HepG2 (cell line): ENCODE data around the gene OR2K2. TPM values are rescaled to one million over a fixed set of nuclear protein-coding genes. Genes with fewer than 3 reads are reported as not detected.

Experiments used
- AHDC1 ChIP-seq: sonication (generic); formaldehyde crosslinking; IDR thresholded peaks from 2 replicates; pipeline ENCODE4 v1.5.1; 2020; ENCODE audit warnings: mild to moderate bottlenecking, missing genetic modification reagents, borderline replicate concordance
- DDIT3 ChIP-seq: sonication (generic); formaldehyde crosslinking; IDR thresholded peaks from 2 replicates; pipeline ENCODE4 v1.4.0; 2020; ENCODE audit warnings: mild to moderate bottlenecking, missing genetic modification reagents
- DPF2 ChIP-seq: sonication (generic); formaldehyde crosslinking; IDR thresholded peaks from 2 replicates; pipeline ENCODE4 v1.4.0; 2020; ENCODE audit warnings: mild to moderate bottlenecking, low read depth, missing genetic modification reagents, borderline replicate concordance
- FOXK1 ChIP-seq: sonication (generic); formaldehyde crosslinking; IDR thresholded peaks from 2 replicates; pipeline ENCODE4 v1.4.0; 2020; ENCODE audit warnings: low read depth, missing genetic modification reagents, borderline replicate concordance
- HHEX ChIP-seq: IDR thresholded peaks from 2 replicates; pipeline ENCODE4 v1.6.1; 2016; ENCODE audit warnings: control low read depth
- HMGXB4 ChIP-seq, 2 experiments: sonication (generic) in 1 of 2; formaldehyde crosslinking in 1 of 2; IDR thresholded peaks; 2 replicates each; pipeline versions ENCODE4 v1.4.0 to v1.6.1; 2018 to 2020; ENCODE audit warnings: missing genetic modification reagents in 2 of 2, borderline replicate concordance in 1 of 2, low read depth in 1 of 2, mild to moderate bottlenecking in 1 of 2, missing biosample characterization in 1 of 2
- JUNB ChIP-seq: sonication (generic); formaldehyde crosslinking; IDR thresholded peaks from 2 replicates; pipeline ENCODE4 v1.8.0; 2022; ENCODE audit warnings: missing genetic modification reagents, mild to moderate bottlenecking, borderline replicate concordance
- KDM5B ChIP-seq: sonication (generic); formaldehyde crosslinking; IDR thresholded peaks from 2 replicates; pipeline ENCODE4 v1.4.0; 2020; ENCODE audit warnings: missing genetic modification reagents, mild to moderate bottlenecking, borderline replicate concordance
- MTF1 ChIP-seq: sonication (generic); formaldehyde crosslinking; IDR thresholded peaks from 2 replicates; pipeline ENCODE4 v1.5.0; 2020; ENCODE audit warnings: missing genetic modification reagents
- NFIC ChIP-seq: IDR thresholded peaks from 2 replicates; pipeline ENCODE4 v1.6.1; 2012; ENCODE audit warnings: mild to moderate bottlenecking, low read length, inconsistent platforms
- NKX3-1 ChIP-seq: sonication (generic); formaldehyde crosslinking; IDR thresholded peaks from 2 replicates; pipeline ENCODE4 v1.5.0; 2020; ENCODE audit warnings: missing genetic modification reagents
- NR2F6 ChIP-seq, 2 experiments: IDR thresholded peaks; 2 replicates each; pipeline ENCODE4 v1.6.1; 2016; ENCODE audit warnings: antibody characterized with exemption in 1 of 2, mild to moderate bottlenecking in 1 of 2
- SOX5 ChIP-seq: IDR thresholded peaks from 2 replicates; pipeline ENCODE4 v1.6.1; 2016; ENCODE audit warnings: borderline replicate concordance
- STAT5B ChIP-seq: sonication (generic); formaldehyde crosslinking; IDR thresholded peaks from 2 replicates; pipeline ENCODE4 v1.4.0; 2020; ENCODE audit warnings: missing genetic modification reagents
- YEATS2 ChIP-seq: sonication (generic); formaldehyde crosslinking; IDR thresholded peaks from 2 replicates; pipeline ENCODE4 v1.4.0; 2020; ENCODE audit warnings: missing genetic modification reagents, borderline replicate concordance
- ZFP1 ChIP-seq: IDR thresholded peaks from 2 replicates; pipeline ENCODE4 v1.6.1; 2016
- ZFX ChIP-seq: sonication (generic); formaldehyde crosslinking; IDR thresholded peaks from 2 replicates; pipeline ENCODE4 v1.4.0; 2020; ENCODE audit warnings: mild to moderate bottlenecking, low read depth, missing genetic modification reagents, moderate library complexity
- ZNF280D ChIP-seq: sonication (generic); formaldehyde crosslinking; IDR thresholded peaks from 2 replicates; pipeline ENCODE4 v1.5.1; 2020; ENCODE audit warnings: mild to moderate bottlenecking, missing genetic modification reagents
- ZNF878 ChIP-seq: sonication (generic); formaldehyde crosslinking; IDR thresholded peaks from 2 replicates; pipeline ENCODE4 v1.8.1; 2023; ENCODE audit warnings: mild to moderate bottlenecking, missing genetic modification reagents, moderate library complexity
- polyA plus RNA-seq, 8 experiments: library from polyadenylated mRNA; depleted of rRNA in 3 of 8; stranded (reverse) in 7 of 8; unstranded in 1 of 8; fragments of >200 nt; fragmentation: Illumina TruSeq in 4 of 8; extraction: Trizol in 4 of 8; gene quantifications; 2 replicates each; pipeline versions ENCODE4 v1.2.1 to v1.2.3, GENCODE V29; 2011 to 2016; ENCODE audit warnings: low read depth in 4 of 8, missing spikeins in 1 of 8, mixed read lengths in 1 of 8; ENCODE audit not compliant: insufficient read depth in 1 of 8
- total RNA-seq, 5 experiments: library from RNA; depleted of rRNA; stranded (reverse); fragments of >200 nt; fragmentation: Illumina TruSeq; extraction: Trizol; gene quantifications; 2 replicates each; pipeline ENCODE4 v1.2.3, GENCODE V29; 2016; ENCODE audit warnings: low read depth in 1 of 5

The OR2K2 gene
- total and polyA plus RNA-seq, 2 of the 13 experiments (the other 11 are each of a cell fraction or from before 2014, with no cell fraction given) = not detected

- TF ChIP-seq JUNB (CRISPR knock-in tag) = peak; percentile 32; the same call in 1 of the 2 replicates
- peak; percentile 83 for TF ChIP-seq AHDC1 (CRISPR knock-in tag)
- TF ChIP-seq ZNF878 (CRISPR knock-in tag) = 0 out of 2 replicates have a peak, but pooled peaks have one; percentile 31
- no peak for TF ChIP-seq MTF1
- TF ChIP-seq HHEX (CRISPR knock-in tag) = peak; percentile 97
- peak; percentile 91 for TF ChIP-seq SOX5 (CRISPR knock-in tag)
- TF ChIP-seq NFIC = peak; percentile 94
- peak; percentile 87; the same call in 1 of the 2 replicates for TF ChIP-seq FOXK1 (CRISPR knock-in tag)
- 0 out of 4 replicates have a peak, but pooled peaks of 1 of the 2 experiments have one; percentile 37 for TF ChIP-seq HMGXB4 (CRISPR knock-in tag; IDR thresholded peaks at IDR 0.05; ENCODE audit: borderline replicate concordance in 1 of 2, low read depth in 1 of 2)
- no peak for TF ChIP-seq ZFX (CRISPR knock-in tag)
- no peak for TF ChIP-seq DDIT3 (CRISPR knock-in tag)
- TF ChIP-seq ZNF280D (CRISPR knock-in tag) = 0 out of 2 replicates have a peak, but pooled peaks have one; percentile 42
- TF ChIP-seq ZFP1 (CRISPR knock-in tag) = no peak
- peak; percentile 60; the same call in 1 of the 2 replicates for TF ChIP-seq STAT5B (CRISPR knock-in tag)
- TF ChIP-seq YEATS2 (CRISPR knock-in tag) = peak; percentile 26; the same call in 1 of the 2 replicates
- peak; percentile 67; the same call in 1 of the 2 replicates for TF ChIP-seq DPF2
- peak; percentile 62; the same call in 1 of the 2 replicates for TF ChIP-seq NKX3-1
- peak; percentile 97 for TF ChIP-seq NR2F6 (IDR thresholded peaks at IDR 0.05)
- peak; percentile 97 for TF ChIP-seq NR2F6 (CRISPR knock-in tag; IDR thresholded peaks at IDR 0.05)
- no peak for TF ChIP-seq KDM5B (CRISPR knock-in tag)
Measured at GRCh38 chr9:111348821-111349271, 18.8 kb upstream of the OR2K2 start (continued).
